ENCODE results near the gene P2RY8. TPM values are rescaled to one million over a fixed set of nuclear protein-coding genes. Genes with fewer than 3 reads are reported as not detected.
"Not testable (repeated sequence)": the region's sequence is repeated elsewhere in the genome, so short reads cannot be mapped to it uniquely, and the experiment has no call there.

The P2RY8 gene
- total and polyA plus RNA-seq, 2 donors from 2014 or later, result 1.4 to 6.6 TPM

DNA sequence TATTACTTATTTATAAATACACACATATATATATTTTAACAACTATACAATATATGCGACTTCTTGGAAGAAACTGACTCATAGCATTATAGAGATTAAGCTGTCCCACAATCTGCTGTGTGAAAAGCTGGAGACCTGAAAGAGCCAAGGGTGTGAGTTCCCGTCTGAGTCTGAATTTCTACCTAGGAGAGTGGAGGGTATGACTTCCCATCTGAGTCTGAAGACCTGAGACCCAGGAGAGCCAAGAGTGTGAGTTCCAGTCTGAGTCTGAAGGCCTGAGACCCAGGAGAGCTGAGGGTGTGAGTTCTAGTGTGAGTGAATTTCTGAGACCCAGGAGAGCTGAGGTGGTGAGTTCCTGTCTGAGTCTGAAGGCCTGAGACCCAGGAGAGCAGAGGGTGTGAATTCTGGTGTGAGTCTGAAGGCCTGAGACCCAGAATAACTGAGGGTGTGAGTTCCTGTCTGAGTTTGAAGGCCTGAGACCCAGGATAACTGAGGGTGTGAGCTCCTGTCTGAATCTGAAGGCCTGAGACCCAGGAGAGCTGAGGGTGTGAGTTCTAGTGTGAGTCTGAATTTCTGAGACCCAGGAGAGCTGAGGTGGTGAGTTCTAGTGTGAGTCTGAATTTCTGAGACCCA lies 8.9 kb upstream of the P2RY8 start:
- Histone ChIP-seq H3K27ac (ENCODE audit: low read depth in 2 of 2, low read length in 2 of 2) (no peak overlapping the region), H3K9me3 (ENCODE audit: control insufficient read depth in 2 of 3, insufficient read depth in 1 of 3, low read length in 3 of 3) (peaks cover 0 to 4% (median 0%) of the 10 kb centered on the region in 3 donors), H3K4me3 (ENCODE audit: low read length in 3 of 3) (no peak overlapping the region), H3K27me3 (ENCODE audit: control insufficient read depth, insufficient read depth, low read length) (no peaks in the 10 kb centered on the region), H3K36me3 (ENCODE audit: control insufficient read depth in 2 of 3, insufficient read depth in 3 of 3, low read length in 3 of 3) (no peaks in the 10 kb centered on the region), H3K9ac (ENCODE audit: low read length in 3 of 3) (no peak overlapping the region), H3K4me1 (ENCODE audit: control insufficient read depth in 2 of 3, insufficient read depth in 2 of 3, low read depth in 1 of 3, low read length in 3 of 3) (no peaks in the 10 kb centered on the region)
- intact Hi-C loops (cut with DNase I), result no loop called here
- no peak for FAIRE-seq
- DNase-seq, result no peak
- TF ChIP-seq, protein P1, sequence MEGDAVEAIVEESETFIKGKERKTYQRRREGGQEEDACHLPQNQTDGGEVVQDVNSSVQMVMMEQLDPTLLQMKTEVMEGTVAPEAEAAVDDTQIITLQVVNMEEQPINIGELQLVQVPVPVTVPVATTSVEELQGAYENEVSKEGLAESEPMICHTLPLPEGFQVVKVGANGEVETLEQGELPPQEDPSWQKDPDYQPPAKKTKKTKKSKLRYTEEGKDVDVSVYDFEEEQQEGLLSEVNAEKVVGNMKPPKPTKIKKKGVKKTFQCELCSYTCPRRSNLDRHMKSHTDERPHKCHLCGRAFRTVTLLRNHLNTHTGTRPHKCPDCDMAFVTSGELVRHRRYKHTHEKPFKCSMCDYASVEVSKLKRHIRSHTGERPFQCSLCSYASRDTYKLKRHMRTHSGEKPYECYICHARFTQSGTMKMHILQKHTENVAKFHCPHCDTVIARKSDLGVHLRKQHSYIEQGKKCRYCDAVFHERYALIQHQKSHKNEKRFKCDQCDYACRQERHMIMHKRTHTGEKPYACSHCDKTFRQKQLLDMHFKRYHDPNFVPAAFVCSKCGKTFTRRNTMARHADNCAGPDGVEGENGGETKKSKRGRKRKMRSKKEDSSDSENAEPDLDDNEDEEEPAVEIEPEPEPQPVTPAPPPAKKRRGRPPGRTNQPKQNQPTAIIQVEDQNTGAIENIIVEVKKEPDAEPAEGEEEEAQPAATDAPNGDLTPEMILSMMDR (IDR thresholded peaks at IDR 0.05; ENCODE audit: borderline replicate concordance, extremely low read depth, insufficient read depth), result no peak

DNA sequence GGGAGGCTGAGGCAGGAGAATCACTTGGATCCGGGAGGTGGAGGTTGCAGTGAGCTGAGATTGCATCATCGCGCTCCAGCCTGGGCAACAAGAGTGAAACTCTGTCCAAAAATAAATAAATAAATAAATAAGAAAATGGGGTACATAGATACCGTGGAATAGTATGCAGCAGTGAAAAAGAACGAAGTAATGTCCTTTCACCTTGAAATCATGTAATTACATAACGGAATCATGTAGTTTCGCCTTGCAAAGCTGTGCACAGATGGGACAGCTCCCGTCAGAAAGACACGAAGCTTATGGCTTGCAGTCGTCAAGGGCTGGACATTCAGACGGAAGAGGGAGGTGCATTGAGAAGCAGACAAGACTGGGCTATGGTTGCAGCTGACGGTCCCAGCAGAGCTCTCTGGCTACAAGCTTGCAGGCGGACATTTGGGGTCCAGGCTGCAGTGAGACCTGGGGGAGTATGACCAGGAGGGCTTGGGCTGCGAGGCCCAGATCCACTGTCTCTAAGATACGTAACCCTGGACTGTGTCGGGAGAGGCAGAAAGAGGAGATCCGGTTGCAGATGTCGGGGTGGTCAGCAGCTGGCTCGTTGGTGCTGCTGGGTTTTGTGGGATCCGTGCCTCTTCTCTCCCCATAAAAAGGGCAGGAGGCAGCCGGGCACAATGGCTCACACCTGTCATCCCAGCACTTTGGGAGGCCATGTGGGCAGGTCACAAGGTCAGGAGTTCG lies 6.2 kb upstream of the P2RY8 start:
- TF ChIP-seq, protein P1 (IDR thresholded peaks at IDR 0.05; ENCODE audit: borderline replicate concordance, extremely low read depth, insufficient read depth), result no peak
- no peaks in the 10 kb centered on the region for H3K4me1 ChIP-seq (ENCODE audit: control insufficient read depth in 2 of 3, insufficient read depth in 2 of 3, low read depth in 1 of 3, low read length in 3 of 3)
- no peak overlapping the region for H3K27ac ChIP-seq (ENCODE audit: low read depth in 2 of 2, low read length in 2 of 2)
- intact Hi-C loops (cut with DNase I), result no loop called here
- H3K9ac ChIP-seq (ENCODE audit: low read length in 3 of 3), result no peak overlapping the region
- H3K27me3 ChIP-seq (ENCODE audit: control insufficient read depth, insufficient read depth, low read length), result no peaks in the 10 kb centered on the region
- H3K4me3 ChIP-seq (ENCODE audit: low read length in 3 of 3), result no peak overlapping the region
- no peaks in the 10 kb centered on the region for H3K36me3 ChIP-seq (ENCODE audit: control insufficient read depth in 2 of 3, insufficient read depth in 3 of 3, low read length in 3 of 3)
- FAIRE-seq (no peak), DNase-seq (no peak)
- peaks cover 0 to 4% (median 0%) of the 10 kb centered on the region in 3 donors for H3K9me3 ChIP-seq (ENCODE audit: control insufficient read depth in 2 of 3, insufficient read depth in 1 of 3, low read length in 3 of 3)

DNA sequence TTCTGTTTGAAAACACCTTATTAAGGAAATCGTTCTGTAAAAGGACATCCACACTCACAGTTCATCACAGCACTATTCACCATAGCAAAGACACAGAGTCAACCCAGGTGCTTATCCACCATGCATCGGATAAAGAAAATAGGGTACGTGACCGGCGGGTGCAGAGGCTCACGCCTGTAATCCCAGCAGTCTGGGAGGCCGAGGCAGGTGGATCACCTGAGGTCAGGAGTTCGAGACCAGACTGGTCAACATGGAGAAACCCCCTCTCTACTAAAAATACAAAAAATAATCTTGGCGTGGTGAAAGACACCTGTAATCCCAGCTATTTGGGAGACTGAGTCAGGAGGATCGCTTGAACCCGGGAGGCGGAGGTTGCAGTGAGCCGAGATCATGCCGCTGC lies 2.2 kb upstream of the P2RY8 start:
- H3K4me3 ChIP-seq (ENCODE audit: low read length in 3 of 3); H3K36me3 ChIP-seq (ENCODE audit: control insufficient read depth in 2 of 3, insufficient read depth in 3 of 3, low read length in 3 of 3); H3K9ac ChIP-seq (ENCODE audit: low read length in 3 of 3); H3K9me3 ChIP-seq (ENCODE audit: control insufficient read depth in 2 of 3, insufficient read depth in 1 of 3, low read length in 3 of 3); H3K4me1 ChIP-seq (ENCODE audit: control insufficient read depth in 2 of 3, insufficient read depth in 2 of 3, low read depth in 1 of 3, low read length in 3 of 3); intact Hi-C loops (cut with DNase I); H3K27ac ChIP-seq (ENCODE audit: low read depth in 2 of 2, low read length in 2 of 2); H3K27me3 ChIP-seq (ENCODE audit: control insufficient read depth, insufficient read depth, low read length); DNase-seq; FAIRE-seq: not testable (repeated sequence)

DNA sequence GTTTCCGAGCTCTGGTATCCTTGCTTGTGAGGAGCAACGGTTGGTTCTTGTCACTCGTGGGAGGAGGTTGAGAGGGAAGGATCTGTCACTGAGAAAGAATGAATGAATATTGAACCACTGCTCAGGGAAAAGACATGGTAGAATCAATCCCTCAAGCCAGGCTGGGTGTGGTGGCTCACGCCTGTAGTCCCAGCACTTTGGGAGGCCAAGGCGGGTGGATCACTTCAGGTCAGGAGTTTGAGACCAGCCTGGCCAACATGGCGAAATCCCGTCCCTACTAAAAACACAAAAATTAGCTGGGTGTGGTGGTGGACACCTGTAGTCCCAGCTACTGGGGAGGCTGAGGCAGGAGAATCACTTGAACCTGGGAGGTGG lies 718 bp upstream of the P2RY8 start:
- FAIRE-seq, result not testable (repeated sequence)

More for the DNA sequence above, 718 bp upstream of the P2RY8 start:
- H3K4me3 ChIP-seq (ENCODE audit: low read length in 3 of 3), result peak overlapping the region in 2 of 3 donors; percentile 19 to 54
- H3K9me3 ChIP-seq (ENCODE audit: control insufficient read depth in 2 of 3, insufficient read depth in 1 of 3, low read length in 3 of 3); H3K4me1 ChIP-seq (ENCODE audit: control insufficient read depth in 2 of 3, insufficient read depth in 2 of 3, low read depth in 1 of 3, low read length in 3 of 3); DNase-seq; H3K27ac ChIP-seq (ENCODE audit: low read depth in 2 of 2, low read length in 2 of 2); H3K27me3 ChIP-seq (ENCODE audit: control insufficient read depth, insufficient read depth, low read length); H3K36me3 ChIP-seq (ENCODE audit: control insufficient read depth in 2 of 3, insufficient read depth in 3 of 3, low read length in 3 of 3); H3K9ac ChIP-seq (ENCODE audit: low read length in 3 of 3); intact Hi-C loops (cut with DNase I): not testable (repeated sequence)
